Nephron progenitor cell (in vitro differentiated cells): ENCODE data around the gene CTNNA3.

Experiments used
- DNase-seq: peaks from one replicate; pipeline ENCODE4 v3.0.0; 2021
- H3K27ac Mint-ChIP-seq: 2 replicates; pipeline ENCODE4 v1.8.0; 2021; ENCODE audit warnings: mild to moderate bottlenecking, moderate library complexity, mixed read lengths
- H3K27me3 Mint-ChIP-seq: 2 replicates; pipeline ENCODE4 v1.8.0; 2021; ENCODE audit warnings: mild to moderate bottlenecking, low read depth, mixed read lengths; ENCODE audit not compliant: poor library complexity
- H3K36me3 Mint-ChIP-seq: 2 replicates; pipeline ENCODE4 v1.8.0; 2021; ENCODE audit warnings: low read depth, mixed read lengths
- H3K4me1 Mint-ChIP-seq: 2 replicates; pipeline ENCODE4 v1.8.0; 2021; ENCODE audit warnings: mixed read lengths
- H3K4me3 Mint-ChIP-seq: 2 replicates; pipeline ENCODE4 v1.8.0; 2021; ENCODE audit warnings: mild to moderate bottlenecking, moderate library complexity, mixed read lengths
- H3K9me3 Mint-ChIP-seq: 2 replicates; pipeline ENCODE4 v1.8.0; 2021; ENCODE audit warnings: mild to moderate bottlenecking, moderate library complexity, mixed read lengths
- CTCF ChIP-seq: fragments of 200-600 bp; sonication (generic); IDR thresholded peaks from 2 replicates; pipeline ENCODE4 v1.5.0; 2021; ENCODE audit warnings: antibody characterized with exemption

Gene CTNNA3

GRCh38 chr10:67492317-67493019, 203.5 kb downstream of the CTNNA3 start:
- no peaks in the 10 kb centered on the region for H3K4me1 Mint-ChIP-seq
- H3K27me3 Mint-ChIP-seq = peaks cover 4% of the 10 kb centered on the region
- no peaks in the 10 kb centered on the region for H3K36me3 Mint-ChIP-seq
- no peak for TF ChIP-seq CTCF
- no peak for DNase-seq
- H3K27ac Mint-ChIP-seq = no peak overlapping the region
- peaks cover 2% of the 10 kb centered on the region for H3K9me3 Mint-ChIP-seq
- H3K4me3 Mint-ChIP-seq = no peak overlapping the region

GRCh38 chr10:67487906-67488619, 207.9 kb downstream of the CTNNA3 start:
- H3K27ac Mint-ChIP-seq = no peak overlapping the region
- no peaks in the 10 kb centered on the region for H3K36me3 Mint-ChIP-seq
- H3K9me3 Mint-ChIP-seq = peaks cover 11% of the 10 kb centered on the region
- H3K27me3 Mint-ChIP-seq = peaks cover 4% of the 10 kb centered on the region
- no peaks in the 10 kb centered on the region for H3K4me1 Mint-ChIP-seq
- no peak overlapping the region for H3K4me3 Mint-ChIP-seq
- TF ChIP-seq CTCF = no peak
- no peak for DNase-seq

- H3K9me3 Mint-ChIP-seq = peaks cover 17% of the 10 kb centered on the region
- H3K27me3 Mint-ChIP-seq = peaks cover 4% of the 10 kb centered on the region
- no peak overlapping the region for H3K4me3 Mint-ChIP-seq
- no peaks in the 10 kb centered on the region for H3K36me3 Mint-ChIP-seq
- no peaks in the 10 kb centered on the region for H3K4me1 Mint-ChIP-seq
- no peak for TF ChIP-seq CTCF
- no peak for DNase-seq
- H3K27ac Mint-ChIP-seq = no peak overlapping the region
These were observed 208.8 kb downstream of the CTNNA3 start for GRCh38 chr10:67487199-67487598.

GRCh38 chr10:67477868-67478267, 218.1 kb downstream of the CTNNA3 start:
- H3K9me3 Mint-ChIP-seq = peaks cover 59% of the 10 kb centered on the region
- no peaks in the 10 kb centered on the region for H3K36me3 Mint-ChIP-seq
- H3K4me1 Mint-ChIP-seq = no peaks in the 10 kb centered on the region
- no peak overlapping the region for H3K27ac Mint-ChIP-seq
- H3K27me3 Mint-ChIP-seq = peaks cover 5% of the 10 kb centered on the region
- TF ChIP-seq CTCF = no peak
- no peak overlapping the region for H3K4me3 Mint-ChIP-seq
- no peak for DNase-seq

- H3K36me3 Mint-ChIP-seq = no peaks in the 10 kb centered on the region
- DNase-seq = no peak
- peaks cover 5% of the 10 kb centered on the region for H3K27me3 Mint-ChIP-seq
- TF ChIP-seq CTCF = no peak
- no peak overlapping the region for H3K4me3 Mint-ChIP-seq
- peaks cover 49% of the 10 kb centered on the region for H3K9me3 Mint-ChIP-seq
- no peak overlapping the region for H3K27ac Mint-ChIP-seq
- H3K4me1 Mint-ChIP-seq = no peaks in the 10 kb centered on the region
These were observed 219.8 kb downstream of the CTNNA3 start for GRCh38 chr10:67476201-67476600.
